Mesenchymal stem cell (in vitro differentiated cells and primary cell): ENCODE results near the gene GRM1.

Experiments
- DNase-seq: peaks from one replicate; pipeline ENCODE4 v3.0.0-alpha.2; 2013
- H2AFZ ChIP-seq: one replicate; pipeline ENCODE4 v1.6.1; 2013; ENCODE audit warnings: low read depth, mild to moderate bottlenecking, control low read depth, inconsistent platforms, low read length, moderate library complexity
- H2AK5ac ChIP-seq: 2 replicates; pipeline ENCODE4 v1.6.1; 2013; ENCODE audit warnings: low read length, moderate library complexity, mild to moderate bottlenecking, inconsistent platforms; ENCODE audit not compliant: severe bottlenecking
- H2BK120ac ChIP-seq: one replicate; pipeline ENCODE4 v1.6.1; 2013; ENCODE audit warnings: low read depth, mild to moderate bottlenecking, inconsistent platforms, low read length, moderate library complexity
- H2BK12ac ChIP-seq, 2 experiments: one replicate each; pipeline ENCODE4 v1.6.1; 2013; ENCODE audit warnings: inconsistent platforms in 2 of 2, low read length in 2 of 2, mild to moderate bottlenecking in 2 of 2, moderate library complexity in 2 of 2, control low read depth in 1 of 2
- H2BK15ac ChIP-seq: one replicate; pipeline ENCODE4 v1.6.1; 2013; ENCODE audit warnings: mild to moderate bottlenecking, low read depth, inconsistent platforms; ENCODE audit not compliant: poor library complexity, severe bottlenecking
- H2BK5ac ChIP-seq: 2 replicates; pipeline ENCODE4 v1.6.1; 2013; ENCODE audit warnings: low read depth, mild to moderate bottlenecking, low read length, control low read depth, inconsistent platforms; ENCODE audit not compliant: poor library complexity, severe bottlenecking
- H3K14ac ChIP-seq, 2 experiments: one replicate each; pipeline ENCODE4 v1.6.1; 2013; ENCODE audit warnings: inconsistent platforms in 2 of 2, low read length in 2 of 2, control low read depth in 1 of 2, mild to moderate bottlenecking in 1 of 2, moderate library complexity in 1 of 2
- H3K18ac ChIP-seq, 2 experiments: one replicate each; pipeline ENCODE4 v1.6.1; 2013; ENCODE audit warnings: inconsistent platforms in 2 of 2, low read length in 2 of 2, control low read depth in 1 of 2, low read depth in 1 of 2, mild to moderate bottlenecking in 1 of 2
- H3K23ac ChIP-seq, 2 experiments: one replicate each; pipeline ENCODE4 v1.6.1; 2013; ENCODE audit warnings: inconsistent platforms in 2 of 2, low read length in 2 of 2, mild to moderate bottlenecking in 2 of 2, moderate library complexity in 2 of 2, control low read depth in 1 of 2
- H3K27ac ChIP-seq: 2 replicates; pipeline ENCODE4 v1.5.1; 2013; ENCODE audit warnings: mild to moderate bottlenecking, moderate library complexity, low read length, control low read depth, inconsistent platforms; ENCODE audit not compliant: poor library complexity, severe bottlenecking
- H3K27me3 ChIP-seq, 2 experiments: 2 replicates each; pipeline versions ENCODE4 v1.6.1 to v1.7.0; 2013; ENCODE audit warnings: low read length in 2 of 2, mild to moderate bottlenecking in 2 of 2, moderate library complexity in 2 of 2, control low read depth in 1 of 2, inconsistent platforms in 1 of 2; ENCODE audit not compliant: control insufficient read depth in 1 of 2, insufficient read depth in 1 of 2
- H3K36me3 ChIP-seq, 2 experiments: 2 replicates each; pipeline versions ENCODE4 v1.6.1 to v1.7.0; 2013; ENCODE audit warnings: low read length in 2 of 2, control low read depth in 1 of 2, inconsistent platforms in 1 of 2, low read depth in 1 of 2, mild to moderate bottlenecking in 1 of 2; ENCODE audit not compliant: insufficient read depth in 2 of 2, control insufficient read depth in 1 of 2
- H3K4ac ChIP-seq, 2 experiments: one replicate each; pipeline ENCODE4 v1.6.1; 2013; ENCODE audit warnings: inconsistent platforms in 2 of 2, low read length in 2 of 2, mild to moderate bottlenecking in 2 of 2, moderate library complexity in 2 of 2, control low read depth in 1 of 2, low read depth in 1 of 2
- H3K4me1 ChIP-seq: 2 replicates; pipeline ENCODE4 v1.6.1; 2013; ENCODE audit warnings: low read depth, low read length, control low read depth; ENCODE audit not compliant: control insufficient read depth, insufficient read depth
- H3K4me2 ChIP-seq: 2 replicates; pipeline ENCODE4 v1.6.1; 2013; ENCODE audit warnings: low read length, mild to moderate bottlenecking, inconsistent platforms; ENCODE audit not compliant: poor library complexity, severe bottlenecking
- H3K4me3 ChIP-seq, 2 experiments: 2 replicates each; pipeline versions ENCODE4 v1.5.1 to v1.7.0; 2013; ENCODE audit warnings: low read length in 2 of 2, mild to moderate bottlenecking in 2 of 2, control low read depth in 1 of 2, low read depth in 1 of 2; ENCODE audit not compliant: insufficient read depth in 1 of 2
- H3K79me1 ChIP-seq: replicated peaks from 2 replicates; pipeline ENCODE4 v1.6.1; 2013; ENCODE audit warnings: mild to moderate bottlenecking, control low read depth, low read length, inconsistent platforms; ENCODE audit not compliant: poor library complexity, severe bottlenecking
- H3K9ac ChIP-seq: 2 replicates; pipeline ENCODE4 v1.7.0; 2013; ENCODE audit warnings: mild to moderate bottlenecking, low read length, moderate library complexity
- H3K9me3 ChIP-seq: 2 replicates; pipeline ENCODE4 v1.7.0; 2013; ENCODE audit warnings: mild to moderate bottlenecking, low read length; ENCODE audit not compliant: control insufficient read depth
- H4K8ac ChIP-seq: one replicate; pipeline ENCODE4 v1.6.1; 2013; ENCODE audit warnings: inconsistent platforms, mild to moderate bottlenecking, low read length, moderate library complexity
- H4K91ac ChIP-seq: one replicate; pipeline ENCODE4 v1.6.1; 2013; ENCODE audit warnings: mild to moderate bottlenecking, low read length, inconsistent platforms
- WGBS: methylation state at CpG from one replicate; pipeline ENCODE4 v1.1.7; 2013; ENCODE audit warnings: mixed read lengths; 5-methylcytosine and 5-hydroxymethylcytosine counted together

The GRM1 gene

DNA sequence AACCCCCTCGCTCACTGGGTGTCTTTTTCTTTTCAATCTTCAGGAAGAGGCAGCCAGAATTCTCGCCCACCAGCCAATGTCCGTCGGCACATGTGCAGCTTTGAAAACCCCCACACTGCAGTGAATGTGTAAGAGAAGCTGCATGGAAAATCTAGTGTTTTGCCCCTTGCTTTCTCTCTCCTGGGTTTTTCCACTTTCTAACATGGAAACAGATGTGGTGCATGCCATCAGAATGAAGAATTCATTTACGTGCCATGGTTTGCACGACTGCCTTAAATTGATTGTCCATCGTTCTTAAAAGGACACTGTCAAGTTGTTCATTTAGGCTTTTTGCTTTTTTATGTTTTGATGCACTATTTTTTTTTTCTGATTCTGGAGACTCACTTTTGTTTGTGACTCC lies 397.7 kb downstream of the GRM1 start:
- Histone ChIP-seq H3K18ac (no peak overlapping the region), H2BK12ac (no peak overlapping the region), H2BK15ac (no peak overlapping the region), H2BK5ac (no peak overlapping the region), H3K4ac (no peak overlapping the region), H3K14ac (no peak overlapping the region), H2AK5ac (no peak overlapping the region), H3K27ac (no peak overlapping the region), H3K4me3 (peak overlapping the region in 1 of 2 experiments; percentile 69), H3K4me2 (no peak overlapping the region), H3K79me1 (no peaks in the 10 kb centered on the region), H3K36me3 (no peaks in the 10 kb centered on the region), H3K23ac (no peak overlapping the region), H2BK120ac (no peak overlapping the region), H3K4me1 (peaks cover 2% of the 10 kb centered on the region), H4K8ac (no peak overlapping the region), H3K9me3 (no peaks in the 10 kb centered on the region), H3K27me3 (no peaks in the 10 kb centered on the region), H2AFZ (no peak overlapping the region), H4K91ac (no peak overlapping the region), H3K9ac (peak overlapping the region; percentile 31)
- no peak for DNase-seq
- 86% methylated on average over 7 of the region's 7 CpGs for WGBS

DNA sequence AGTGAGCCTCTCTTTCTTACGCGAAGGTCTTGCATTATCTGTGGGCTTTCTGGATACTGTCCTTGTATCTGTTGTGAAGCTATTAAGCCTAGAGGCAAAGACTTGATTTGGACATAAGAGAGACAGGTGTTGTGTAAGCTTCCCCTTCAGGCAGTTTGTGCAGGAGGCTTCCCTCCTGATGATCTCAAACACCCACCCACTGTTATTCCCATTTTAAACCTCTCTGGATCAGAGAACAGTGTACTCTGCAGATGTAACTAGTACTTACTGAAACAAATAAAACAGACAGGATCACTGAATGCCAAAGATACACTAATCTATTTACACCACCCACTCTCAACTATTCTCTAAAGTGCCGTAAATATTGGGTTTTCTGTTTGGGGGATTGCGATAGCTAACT lies 401.0 kb downstream of the GRM1 start:
- H2BK12ac ChIP-seq = no peak overlapping the region
- WGBS = 100% methylated on average over 2 of the region's 4 CpGs
- H3K9me3 ChIP-seq = no peaks in the 10 kb centered on the region
- no peak overlapping the region for H4K8ac ChIP-seq
- no peak overlapping the region for H3K27ac ChIP-seq
- no peak overlapping the region for H3K14ac ChIP-seq
- no peak overlapping the region for H3K4me2 ChIP-seq
- no peak overlapping the region for H2BK120ac ChIP-seq
- H2BK15ac ChIP-seq = no peak overlapping the region
- H3K4ac ChIP-seq = no peak overlapping the region
- no peak overlapping the region for H3K23ac ChIP-seq
- H3K36me3 ChIP-seq = no peaks in the 10 kb centered on the region
- no peak overlapping the region for H2AK5ac ChIP-seq
- no peak overlapping the region for H3K4me3 ChIP-seq
- H4K91ac ChIP-seq = no peak overlapping the region
- no peak overlapping the region for H3K18ac ChIP-seq
- H3K9ac ChIP-seq = no peak overlapping the region
- H3K4me1 ChIP-seq = peaks cover 10% of the 10 kb centered on the region
- H2AFZ ChIP-seq = no peak overlapping the region
- H2BK5ac ChIP-seq = no peak overlapping the region
- no peaks in the 10 kb centered on the region for H3K79me1 ChIP-seq
- peaks cover under 1 to 9% of the 10 kb centered on the region in 2 experiments for H3K27me3 ChIP-seq
- DNase-seq = no peak

DNA sequence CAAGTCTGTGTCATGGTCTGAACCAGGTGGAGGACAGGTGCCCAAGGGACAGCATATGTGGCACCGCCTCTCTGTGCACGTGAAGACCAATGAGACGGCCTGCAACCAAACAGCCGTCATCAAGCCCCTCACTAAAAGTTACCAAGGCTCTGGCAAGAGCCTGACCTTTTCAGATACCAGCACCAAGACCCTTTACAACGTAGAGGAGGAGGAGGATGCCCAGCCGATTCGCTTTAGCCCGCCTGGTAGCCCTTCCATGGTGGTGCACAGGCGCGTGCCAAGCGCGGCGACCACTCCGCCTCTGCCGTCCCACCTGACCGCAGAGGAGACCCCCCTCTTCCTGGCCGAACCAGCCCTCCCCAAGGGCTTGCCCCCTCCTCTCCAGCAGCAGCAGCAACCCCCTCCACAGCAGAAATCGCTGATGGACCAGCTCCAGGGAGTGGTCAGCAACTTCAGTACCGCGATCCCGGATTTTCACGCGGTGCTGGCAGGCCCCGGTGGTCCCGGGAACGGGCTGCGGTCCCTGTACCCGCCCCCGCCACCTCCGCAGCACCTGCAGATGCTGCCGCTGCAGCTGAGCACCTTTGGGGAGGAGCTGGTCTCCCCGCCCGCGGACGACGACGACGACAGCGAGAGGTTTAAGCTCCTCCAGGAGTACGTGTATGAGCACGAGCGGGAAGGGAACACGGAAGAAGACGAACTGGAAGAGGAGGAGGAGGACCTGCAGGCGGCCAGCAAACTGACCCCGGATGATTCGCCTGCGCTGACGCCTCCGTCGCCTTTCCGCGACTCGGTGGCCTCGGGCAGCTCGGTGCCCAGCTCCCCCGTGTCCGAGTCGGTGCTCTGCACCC lies 405.2 kb downstream of the GRM1 start:
- Histone ChIP-seq H3K18ac (peak overlapping the region in 1 of 2 experiments; percentile 84), H2BK120ac (no peak overlapping the region), H3K27me3 (peaks cover 8 to 9% of the 10 kb centered on the region in 2 experiments), H2BK12ac (no peak overlapping the region), H3K36me3 (no peaks in the 10 kb centered on the region), H3K4me3 (peak overlapping the region; percentile 60 to 79), H3K27ac (no peak overlapping the region), H2AFZ (peak overlapping the region; percentile 7), H4K91ac (peak overlapping the region; percentile 45), H3K14ac (peak overlapping the region in 1 of 2 experiments; percentile 70), H2BK15ac (no peak overlapping the region), H2AK5ac (no peak overlapping the region), H3K9ac (peak overlapping the region; percentile 59), H2BK5ac (no peak overlapping the region), H3K4me1 (peaks cover 10% of the 10 kb centered on the region), H3K9me3 (no peaks in the 10 kb centered on the region), H3K4me2 (peak overlapping the region; percentile 84), H3K23ac (peak overlapping the region in 1 of 2 experiments; percentile 96), H3K4ac (no peak overlapping the region), H4K8ac (peak overlapping the region; percentile 78), H3K79me1 (no peaks in the 10 kb centered on the region)
- DNase-seq = peak; percentile 17
- WGBS = 10% methylated on average over 58 of the region's 59 CpGs

DNA sequence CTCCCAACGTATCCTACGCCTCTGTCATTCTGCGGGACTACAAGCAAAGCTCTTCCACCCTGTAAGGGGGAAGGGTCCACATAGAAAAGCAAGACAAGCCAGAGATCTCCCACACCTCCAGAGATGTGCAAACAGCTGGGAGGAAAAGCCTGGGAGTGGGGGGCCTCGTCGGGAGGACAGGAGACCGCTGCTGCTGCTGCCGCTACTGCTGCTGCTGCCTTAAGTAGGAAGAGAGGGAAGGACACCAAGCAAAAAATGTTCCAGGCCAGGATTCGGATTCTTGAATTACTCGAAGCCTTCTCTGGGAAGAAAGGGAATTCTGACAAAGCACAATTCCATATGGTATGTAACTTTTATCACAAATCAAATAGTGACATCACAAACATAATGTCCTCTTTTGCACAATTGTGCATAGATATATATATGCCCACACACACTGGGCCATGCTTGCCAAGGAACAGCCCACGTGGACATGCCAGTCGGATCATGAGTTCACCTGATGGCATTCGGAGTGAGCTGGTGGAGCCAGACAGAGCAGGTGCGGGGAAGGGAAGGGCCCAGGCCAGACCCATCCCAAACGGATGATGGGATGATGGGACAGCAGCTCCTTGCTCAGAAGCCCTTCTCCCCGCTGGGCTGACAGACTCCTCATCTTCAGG lies 406.0 kb downstream of the GRM1 start:
- Histone ChIP-seq H2AFZ (peak overlapping the region; percentile 7), H2BK120ac (no peak overlapping the region), H3K36me3 (no peaks in the 10 kb centered on the region), H2BK15ac (no peak overlapping the region), H3K23ac (no peak overlapping the region), H3K27ac (no peak overlapping the region), H4K8ac (peak overlapping the region; percentile 78), H3K4me1 (peaks cover 10% of the 10 kb centered on the region), H3K14ac (peak overlapping the region in 1 of 2 experiments; percentile 36), H3K27me3 (peaks cover 8 to 9% of the 10 kb centered on the region in 2 experiments), H2BK12ac (no peak overlapping the region), H3K18ac (no peak overlapping the region), H2BK5ac (no peak overlapping the region), H3K4me2 (peak overlapping the region; percentile 84), H3K4me3 (peak overlapping the region; percentile 60 to 79), H3K4ac (no peak overlapping the region), H4K91ac (peak overlapping the region; percentile 45), H3K79me1 (no peaks in the 10 kb centered on the region), H2AK5ac (no peak overlapping the region), H3K9ac (peak overlapping the region; percentile 59), H3K9me3 (no peaks in the 10 kb centered on the region)
- 71% methylated on average over 11 of the region's 15 CpGs for WGBS
- DNase-seq = no peak
